GM23338 (cell line): ENCODE data around the gene TRAF5.

Experiments
- CREB1 ChIP-seq: fragments of 250-450 bp; sonication (Bioruptor Pico); IDR thresholded peaks from 2 replicates; pipeline ENCODE4 v1.5.0; 2020; ENCODE audit warnings: low read depth, mild to moderate bottlenecking, moderate library complexity
- EZH2 ChIP-seq: fragments of 200-600 bp; sonication (generic); IDR thresholded peaks from one replicate; pipeline ENCODE4 v1.8.0; 2017; ENCODE audit warnings: antibody characterized with exemption, mild to moderate bottlenecking, low read depth; ENCODE audit not compliant: unreplicated experiment
- EZH2phosphoT487 ChIP-seq: fragments of 200-600 bp; sonication (generic); IDR thresholded peaks from one replicate; pipeline ENCODE4 v1.8.1; 2018; ENCODE audit warnings: antibody characterized with exemption; ENCODE audit not compliant: unreplicated experiment
- JUNB ChIP-seq: IDR thresholded peaks from one replicate; pipeline ENCODE4 v1.6.1; 2016; ENCODE audit warnings: antibody characterized with exemption; ENCODE audit not compliant: unreplicated experiment
- POLR2AphosphoS5 ChIP-seq: IDR thresholded peaks from 2 replicates; pipeline ENCODE4 v1.6.1; 2016; ENCODE audit warnings: antibody characterized with exemption, low read depth
- STAT1 ChIP-seq: IDR thresholded peaks from one replicate; pipeline ENCODE4 v1.6.1; 2016; ENCODE audit warnings: antibody characterized with exemption; ENCODE audit not compliant: unreplicated experiment
- ZNF114 ChIP-seq: fragments of 250-450 bp; sonication (Bioruptor Pico); IDR thresholded peaks from 2 replicates; pipeline ENCODE4 v1.5.0; 2020; ENCODE audit warnings: mild to moderate bottlenecking, moderate library complexity
- ZNF331 ChIP-seq: fragments of 250-450 bp; sonication (Bioruptor Pico); IDR thresholded peaks from 2 replicates; pipeline ENCODE4 v1.5.0; 2020; ENCODE audit warnings: low read depth, mild to moderate bottlenecking, moderate library complexity
- TF ChIP-seq, protein P1 (sequence below), 2 experiments: fragments of 200-600 bp in 1 of 2; sonication (generic) in 1 of 2; conservative IDR thresholded peaks; 2 replicates each; pipeline versions ENCODE4 v1.5.1 to v1.6.1; 2016 to 2017; ENCODE audit warnings: antibody characterized with exemption in 2 of 2, low read depth in 2 of 2, mild to moderate bottlenecking in 2 of 2, moderate library complexity in 1 of 2
- TF ChIP-seq, protein P2 (sequence below): IDR thresholded peaks from one replicate; pipeline ENCODE4 v1.6.1; 2018; ENCODE audit warnings: antibody characterized with exemption; ENCODE audit not compliant: unreplicated experiment

DNA sequence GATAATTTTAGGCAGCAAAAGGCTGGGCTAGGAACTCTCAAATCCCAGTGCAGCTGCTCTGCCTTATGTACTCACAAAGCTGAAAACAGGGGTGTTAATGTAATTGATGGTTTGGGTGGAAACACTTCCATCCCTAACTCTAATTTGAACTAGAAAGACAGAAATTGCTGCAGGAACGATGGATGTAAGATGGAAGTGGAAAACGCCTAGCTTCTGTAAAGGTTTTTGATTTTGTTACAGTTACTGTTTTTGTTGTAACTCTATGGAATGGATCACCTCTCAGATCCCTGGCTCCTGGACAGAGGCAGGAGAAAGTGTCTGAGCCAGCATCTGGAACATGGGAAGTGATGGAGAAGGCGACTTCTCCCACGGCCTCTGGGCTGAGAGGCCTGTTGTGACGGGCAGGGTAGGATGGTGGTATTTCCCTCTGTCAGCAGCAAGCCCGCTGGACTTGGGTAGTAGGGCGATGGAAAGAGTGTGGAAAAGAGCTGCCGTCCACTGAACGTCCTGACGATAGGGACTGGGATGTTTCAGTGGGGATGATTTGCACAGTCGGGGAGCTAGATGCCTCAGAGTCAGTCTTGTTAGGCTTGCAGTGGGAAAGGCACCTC, 1.6 kb downstream of the TRAF5 start:
- TF ChIP-seq, protein P1, sequence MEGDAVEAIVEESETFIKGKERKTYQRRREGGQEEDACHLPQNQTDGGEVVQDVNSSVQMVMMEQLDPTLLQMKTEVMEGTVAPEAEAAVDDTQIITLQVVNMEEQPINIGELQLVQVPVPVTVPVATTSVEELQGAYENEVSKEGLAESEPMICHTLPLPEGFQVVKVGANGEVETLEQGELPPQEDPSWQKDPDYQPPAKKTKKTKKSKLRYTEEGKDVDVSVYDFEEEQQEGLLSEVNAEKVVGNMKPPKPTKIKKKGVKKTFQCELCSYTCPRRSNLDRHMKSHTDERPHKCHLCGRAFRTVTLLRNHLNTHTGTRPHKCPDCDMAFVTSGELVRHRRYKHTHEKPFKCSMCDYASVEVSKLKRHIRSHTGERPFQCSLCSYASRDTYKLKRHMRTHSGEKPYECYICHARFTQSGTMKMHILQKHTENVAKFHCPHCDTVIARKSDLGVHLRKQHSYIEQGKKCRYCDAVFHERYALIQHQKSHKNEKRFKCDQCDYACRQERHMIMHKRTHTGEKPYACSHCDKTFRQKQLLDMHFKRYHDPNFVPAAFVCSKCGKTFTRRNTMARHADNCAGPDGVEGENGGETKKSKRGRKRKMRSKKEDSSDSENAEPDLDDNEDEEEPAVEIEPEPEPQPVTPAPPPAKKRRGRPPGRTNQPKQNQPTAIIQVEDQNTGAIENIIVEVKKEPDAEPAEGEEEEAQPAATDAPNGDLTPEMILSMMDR (conservative IDR thresholded peaks at IDR 0.05; ENCODE audit: low read depth in 2 of 2), result no peak
- TF ChIP-seq, protein P2, sequence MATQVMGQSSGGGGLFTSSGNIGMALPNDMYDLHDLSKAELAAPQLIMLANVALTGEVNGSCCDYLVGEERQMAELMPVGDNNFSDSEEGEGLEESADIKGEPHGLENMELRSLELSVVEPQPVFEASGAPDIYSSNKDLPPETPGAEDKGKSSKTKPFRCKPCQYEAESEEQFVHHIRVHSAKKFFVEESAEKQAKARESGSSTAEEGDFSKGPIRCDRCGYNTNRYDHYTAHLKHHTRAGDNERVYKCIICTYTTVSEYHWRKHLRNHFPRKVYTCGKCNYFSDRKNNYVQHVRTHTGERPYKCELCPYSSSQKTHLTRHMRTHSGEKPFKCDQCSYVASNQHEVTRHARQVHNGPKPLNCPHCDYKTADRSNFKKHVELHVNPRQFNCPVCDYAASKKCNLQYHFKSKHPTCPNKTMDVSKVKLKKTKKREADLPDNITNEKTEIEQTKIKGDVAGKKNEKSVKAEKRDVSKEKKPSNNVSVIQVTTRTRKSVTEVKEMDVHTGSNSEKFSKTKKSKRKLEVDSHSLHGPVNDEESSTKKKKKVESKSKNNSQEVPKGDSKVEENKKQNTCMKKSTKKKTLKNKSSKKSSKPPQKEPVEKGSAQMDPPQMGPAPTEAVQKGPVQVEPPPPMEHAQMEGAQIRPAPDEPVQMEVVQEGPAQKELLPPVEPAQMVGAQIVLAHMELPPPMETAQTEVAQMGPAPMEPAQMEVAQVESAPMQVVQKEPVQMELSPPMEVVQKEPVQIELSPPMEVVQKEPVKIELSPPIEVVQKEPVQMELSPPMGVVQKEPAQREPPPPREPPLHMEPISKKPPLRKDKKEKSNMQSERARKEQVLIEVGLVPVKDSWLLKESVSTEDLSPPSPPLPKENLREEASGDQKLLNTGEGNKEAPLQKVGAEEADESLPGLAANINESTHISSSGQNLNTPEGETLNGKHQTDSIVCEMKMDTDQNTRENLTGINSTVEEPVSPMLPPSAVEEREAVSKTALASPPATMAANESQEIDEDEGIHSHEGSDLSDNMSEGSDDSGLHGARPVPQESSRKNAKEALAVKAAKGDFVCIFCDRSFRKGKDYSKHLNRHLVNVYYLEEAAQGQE, result no peak
- TF ChIP-seq ZNF114 (CRISPR knock-in tag) (no peak), EZH2phosphoT487 (no peak), EZH2 (no peak), POLR2AphosphoS5 (no peak), CREB1 (CRISPR knock-in tag) (no peak), JUNB (no peak), ZNF331 (CRISPR knock-in tag) (no peak), STAT1 (no peak)
